ENCODE results near the gene CRB2.

The CRB2 gene

GRCh38 chr9:123357743-123358059 is 1.7 kb downstream of the CRB2 start:
- TF ChIP-seq CTCF (IDR thresholded peaks at IDR 0.05; ENCODE audit: low read depth, low read length), result no peak
- H3K9me3 ChIP-seq (ENCODE audit: severe bottlenecking), result no peaks in the 10 kb centered on the region
- peak overlapping the region; percentile 85 for H3K27ac ChIP-seq
- no peak overlapping the region for H3K4me3 ChIP-seq (ENCODE audit: low read depth, low read length)
- no peaks in the 10 kb centered on the region for H3K27me3 ChIP-seq (ENCODE audit: insufficient read depth, low read depth, severe bottlenecking)
- no peaks in the 10 kb centered on the region; the same call in 1 of the 2 replicates for H3K36me3 ChIP-seq
- no peak for DNase-seq

GRCh38 chr9:123358181-123358905 is 2.3 kb downstream of the CRB2 start:
- peaks cover 6% of the 10 kb centered on the region for H3K36me3 ChIP-seq
- no peak for TF ChIP-seq CTCF (IDR thresholded peaks at IDR 0.05; ENCODE audit: low read depth, low read length)
- H3K4me3 ChIP-seq (ENCODE audit: low read depth, low read length), result no peak overlapping the region
- DNase-seq, result no peak
- no peaks in the 10 kb centered on the region for H3K27me3 ChIP-seq (ENCODE audit: insufficient read depth, low read depth, severe bottlenecking)
- peak overlapping the region; percentile 85 for H3K27ac ChIP-seq
- no peaks in the 10 kb centered on the region for H3K9me3 ChIP-seq (ENCODE audit: severe bottlenecking)

- no peak for DNase-seq
- H3K36me3 ChIP-seq, result peaks cover 11% of the 10 kb centered on the region
- no peaks in the 10 kb centered on the region for H3K27me3 ChIP-seq (ENCODE audit: insufficient read depth, low read depth, severe bottlenecking)
- TF ChIP-seq CTCF (IDR thresholded peaks at IDR 0.05; ENCODE audit: low read depth, low read length), result no peak
- H3K27ac ChIP-seq, result peak overlapping the region; percentile 85
- H3K4me3 ChIP-seq (ENCODE audit: low read depth, low read length), result no peak overlapping the region
- no peaks in the 10 kb centered on the region for H3K9me3 ChIP-seq (ENCODE audit: severe bottlenecking)
Observed at GRCh38 chr9:123359106-123359505, 3.1 kb downstream of the CRB2 start.

GRCh38 chr9:123359546-123359945 is 3.5 kb downstream of the CRB2 start:
- H3K36me3 ChIP-seq, result peaks cover 11% of the 10 kb centered on the region
- no peak overlapping the region for H3K4me3 ChIP-seq (ENCODE audit: low read depth, low read length)
- no peak for TF ChIP-seq CTCF (IDR thresholded peaks at IDR 0.05; ENCODE audit: low read depth, low read length)
- no peak for DNase-seq
- H3K27ac ChIP-seq, result peak overlapping the region; percentile 85
- H3K27me3 ChIP-seq (ENCODE audit: insufficient read depth, low read depth, severe bottlenecking), result no peaks in the 10 kb centered on the region
- no peaks in the 10 kb centered on the region for H3K9me3 ChIP-seq (ENCODE audit: severe bottlenecking)

GRCh38 chr9:123360161-123361085 is 4.4 kb downstream of the CRB2 start:
- Histone ChIP-seq H3K9me3 (ENCODE audit: severe bottlenecking) (no peaks in the 10 kb centered on the region), H3K4me3 (ENCODE audit: low read depth, low read length) (peak overlapping the region; percentile 49), H3K36me3 (peaks cover 15% of the 10 kb centered on the region), H3K27ac (peak overlapping the region; percentile 85), H3K27me3 (ENCODE audit: insufficient read depth, low read depth, severe bottlenecking) (no peaks in the 10 kb centered on the region)
- TF ChIP-seq CTCF (IDR thresholded peaks at IDR 0.05; ENCODE audit: low read depth, low read length), result no peak
- DNase-seq, result peak; percentile 100

Data from WERI-Rb-1 (cell line).